ENCODE results near the gene EMID1. TPM values are rescaled to one million over a fixed set of nuclear protein-coding genes. Genes with fewer than 3 reads are reported as not detected.

Gene EMID1
- total RNA-seq, 1 experiment from 2014 or later: 5.4 TPM

GRCh38 chr22:29266564-29267461 is 61.1 kb downstream of the EMID1 start:
- Mint-ChIP-seq H3K27me3 (ENCODE audit: low read depth) (no peaks in the 10 kb centered on the region), H3K9me3 (peaks cover 0 to 4% of the 10 kb centered on the region in 2 experiments; a peak in 2 of 5 replicates), H3K4me3 (peak overlapping the region; percentile 92 to 93), H3K36me3 (ENCODE audit: insufficient read depth in 1 of 3, low read depth in 3 of 3) (peaks cover 38 to 61% (median 52%) of the 10 kb centered on the region in 3 experiments; a peak in 6 of 7 replicates), H3K27ac (peak overlapping the region; percentile 96 to 100 (median 98)), H3K4me1 (peaks cover 31 to 38% of the 10 kb centered on the region in 2 experiments)
- no peak overlapping the region for H3T11ph ChIP-seq (ENCODE audit: low read length)
- H2BK20ac ChIP-seq (ENCODE audit: low read depth, low read length, poor library complexity, severe bottlenecking): no peak overlapping the region
- H3K9ac ChIP-seq (ENCODE audit: extremely low read depth, insufficient read length, low read length): peak overlapping the region; percentile 99
- no peak for TF ChIP-seq CTCF (conservative IDR thresholded peaks at IDR 0.05)
- no peak overlapping the region for H3K23ac ChIP-seq (ENCODE audit: insufficient read length, low read depth, low read length)
- H3K79me2 ChIP-seq (ENCODE audit: insufficient read depth, low read length): peaks cover 37% of the 10 kb centered on the region
- peaks cover 8% of the 10 kb centered on the region for H3K4me1 ChIP-seq (ENCODE audit: insufficient read depth, low read length)
- DNase-seq: no peak
- peaks cover 23% of the 10 kb centered on the region for H3K23me2 ChIP-seq (ENCODE audit: insufficient read length, low read depth, low read length, poor library complexity, severe bottlenecking)
- no peak overlapping the region for H2BK12ac ChIP-seq (ENCODE audit: insufficient read length, low read depth, low read length)
- no peak overlapping the region for H2BK120ac ChIP-seq (ENCODE audit: low read depth, low read length, poor library complexity, severe bottlenecking)
- H3K56ac ChIP-seq (ENCODE audit: insufficient read length, low read depth, low read length): no peak overlapping the region
- H2BK5ac ChIP-seq (ENCODE audit: insufficient read length, low read length): no peak overlapping the region
- H2BK15ac ChIP-seq (ENCODE audit: low read depth, low read length): no peak overlapping the region
- WGBS (ENCODE audit: extremely low coverage, insufficient read length, low lambda C conversion rate): no CpG with 5 or more reads among the region's 13 CpGs
- peak overlapping the region; percentile 72 for H4K91ac ChIP-seq (ENCODE audit: insufficient read length, low read depth, low read length)
- no peak overlapping the region for H2AK5ac ChIP-seq (ENCODE audit: insufficient read length, low read length)
- H3K27me3 ChIP-seq (ENCODE audit: insufficient read depth, low read length): no peaks in the 10 kb centered on the region
- peak overlapping the region; percentile 100 for H3K14ac ChIP-seq (ENCODE audit: insufficient read depth, low read length)
- H3K27ac ChIP-seq (ENCODE audit: insufficient read length, low read depth, low read length): no peak overlapping the region
- no peak overlapping the region for H2AFZ ChIP-seq (ENCODE audit: low read length)
- peak overlapping the region; percentile 100 for H3K18ac ChIP-seq (ENCODE audit: insufficient read length, low read depth, low read length)
- H3K4ac ChIP-seq (ENCODE audit: low read depth, low read length): no peak overlapping the region
- H3K4me2 ChIP-seq (ENCODE audit: insufficient read depth, insufficient read length, low read length): peak overlapping the region; percentile 92
- no peak overlapping the region for H4K8ac ChIP-seq (replicated peaks; ENCODE audit: insufficient read length, low read depth, low read length)
- H3K79me1 ChIP-seq (ENCODE audit: insufficient read depth, low read depth, low read length, poor library complexity, severe bottlenecking): no peaks in the 10 kb centered on the region
- H3K9me3 ChIP-seq (ENCODE audit: control insufficient read depth, low read depth, low read length): no peaks in the 10 kb centered on the region
- no peaks in the 10 kb centered on the region for H4K20me1 ChIP-seq (ENCODE audit: control insufficient read depth, insufficient read depth, insufficient read length)
- peak overlapping the region; percentile 31 for H4K5ac ChIP-seq (ENCODE audit: insufficient read length, low read depth, low read length)

Data from H9 (cell line).